Neural crest cell (in vitro differentiated cells): ENCODE results near the gene DDX3X. TPM values are rescaled to one million over a fixed set of nuclear protein-coding genes. Genes with fewer than 3 reads are reported as not detected.

Experiments used
- DNase-seq: peaks from one replicate; pipeline ENCODE4 v3.0.0; 2021; ENCODE audit warnings: low read depth, mixed read lengths, low spot score
- H3K27ac Mint-ChIP-seq: one replicate; pipeline ENCODE4 v1.8.0; 2021; ENCODE audit warnings: mild to moderate bottlenecking, mixed read lengths; ENCODE audit not compliant: unreplicated experiment
- H3K27me3 Mint-ChIP-seq: 2 replicates; pipeline ENCODE4 v1.8.0; 2021; ENCODE audit warnings: low read depth, mild to moderate bottlenecking, mixed read lengths
- H3K36me3 Mint-ChIP-seq: 2 replicates; pipeline ENCODE4 v1.8.0; 2021; ENCODE audit warnings: low read depth, mild to moderate bottlenecking, mixed read lengths
- H3K4me1 Mint-ChIP-seq: 2 replicates; pipeline ENCODE4 v1.8.0; 2021; ENCODE audit warnings: mixed read lengths
- H3K4me3 Mint-ChIP-seq: one replicate; pipeline ENCODE4 v1.8.0; 2021; ENCODE audit warnings: mild to moderate bottlenecking, mixed read lengths
- H3K9me3 Mint-ChIP-seq: 2 replicates; pipeline ENCODE4 v1.8.0; 2021; ENCODE audit warnings: mixed read lengths
- total RNA-seq: library from RNA; stranded (reverse); gene quantifications from 2 replicates; pipeline ENCODE4 v1.2.1, GENCODE V29; 2021
- TF ChIP-seq, protein P1 (sequence below): fragments of 200-600 bp; sonication (generic); conservative IDR thresholded peaks from 2 replicates; pipeline ENCODE4 v1.5.0; 2021; ENCODE audit warnings: antibody characterized with exemption, mild to moderate bottlenecking

DDX3X gene
- total RNA-seq, 1 donor from 2014 or later: 300 TPM

DNA sequence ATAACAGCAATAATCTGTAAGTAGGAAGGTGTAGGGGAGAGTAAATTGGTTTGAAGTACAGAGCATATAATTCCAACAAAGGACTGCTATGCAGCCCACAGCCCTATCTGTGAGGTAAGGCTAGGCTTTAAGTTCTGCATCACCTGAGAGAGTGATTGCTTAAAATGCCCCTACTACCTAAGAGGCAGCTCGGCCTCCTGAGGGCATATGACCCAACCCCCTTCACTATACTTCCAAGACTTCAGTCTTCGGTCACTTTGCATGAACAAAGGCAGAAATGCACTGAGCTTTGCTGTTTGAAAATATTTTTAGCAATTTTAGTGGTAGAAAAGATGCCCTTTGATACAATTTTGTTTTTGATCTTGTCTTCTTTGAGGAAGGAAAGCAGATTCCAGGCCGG lies 4.9 kb upstream of the DDX3X start:
- peaks cover 17% of the 10 kb centered on the region for H3K27me3 Mint-ChIP-seq
- TF ChIP-seq, protein P1, sequence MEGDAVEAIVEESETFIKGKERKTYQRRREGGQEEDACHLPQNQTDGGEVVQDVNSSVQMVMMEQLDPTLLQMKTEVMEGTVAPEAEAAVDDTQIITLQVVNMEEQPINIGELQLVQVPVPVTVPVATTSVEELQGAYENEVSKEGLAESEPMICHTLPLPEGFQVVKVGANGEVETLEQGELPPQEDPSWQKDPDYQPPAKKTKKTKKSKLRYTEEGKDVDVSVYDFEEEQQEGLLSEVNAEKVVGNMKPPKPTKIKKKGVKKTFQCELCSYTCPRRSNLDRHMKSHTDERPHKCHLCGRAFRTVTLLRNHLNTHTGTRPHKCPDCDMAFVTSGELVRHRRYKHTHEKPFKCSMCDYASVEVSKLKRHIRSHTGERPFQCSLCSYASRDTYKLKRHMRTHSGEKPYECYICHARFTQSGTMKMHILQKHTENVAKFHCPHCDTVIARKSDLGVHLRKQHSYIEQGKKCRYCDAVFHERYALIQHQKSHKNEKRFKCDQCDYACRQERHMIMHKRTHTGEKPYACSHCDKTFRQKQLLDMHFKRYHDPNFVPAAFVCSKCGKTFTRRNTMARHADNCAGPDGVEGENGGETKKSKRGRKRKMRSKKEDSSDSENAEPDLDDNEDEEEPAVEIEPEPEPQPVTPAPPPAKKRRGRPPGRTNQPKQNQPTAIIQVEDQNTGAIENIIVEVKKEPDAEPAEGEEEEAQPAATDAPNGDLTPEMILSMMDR: no peak
- H3K36me3 Mint-ChIP-seq: no peaks in the 10 kb centered on the region
- no peak overlapping the region for H3K4me3 Mint-ChIP-seq
- peaks cover 4% of the 10 kb centered on the region for H3K9me3 Mint-ChIP-seq
- H3K27ac Mint-ChIP-seq: no peak overlapping the region
- no peak for DNase-seq
- H3K4me1 Mint-ChIP-seq: peaks cover 14% of the 10 kb centered on the region

DNA sequence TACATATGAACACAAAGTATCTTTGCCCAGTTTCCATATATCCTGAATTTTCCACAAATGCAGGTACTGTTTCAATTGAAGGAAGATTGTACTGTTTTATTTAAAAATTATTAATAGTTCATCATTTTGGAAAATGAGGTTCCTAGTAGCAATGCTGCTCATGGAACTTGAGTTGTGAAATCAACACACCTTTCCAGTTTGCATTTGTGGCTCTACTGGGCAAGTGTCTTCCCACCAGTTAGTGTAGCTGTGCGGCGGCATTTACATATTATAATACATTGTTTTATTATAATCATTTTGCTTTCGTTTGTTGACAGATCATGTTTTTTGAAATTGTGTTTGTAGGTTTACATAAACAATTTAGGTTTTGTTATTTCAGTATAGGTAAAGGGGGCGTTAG lies 2.0 kb upstream of the DDX3X start:
- H3K27me3 Mint-ChIP-seq: peaks cover 26% of the 10 kb centered on the region
- peaks cover 5% of the 10 kb centered on the region for H3K36me3 Mint-ChIP-seq
- TF ChIP-seq, protein P1: no peak
- H3K9me3 Mint-ChIP-seq: peaks cover 4% of the 10 kb centered on the region
- peak overlapping the region; percentile 97 for H3K4me3 Mint-ChIP-seq
- DNase-seq: no peak
- no peak overlapping the region for H3K27ac Mint-ChIP-seq
- peaks cover 22% of the 10 kb centered on the region for H3K4me1 Mint-ChIP-seq

DNA sequence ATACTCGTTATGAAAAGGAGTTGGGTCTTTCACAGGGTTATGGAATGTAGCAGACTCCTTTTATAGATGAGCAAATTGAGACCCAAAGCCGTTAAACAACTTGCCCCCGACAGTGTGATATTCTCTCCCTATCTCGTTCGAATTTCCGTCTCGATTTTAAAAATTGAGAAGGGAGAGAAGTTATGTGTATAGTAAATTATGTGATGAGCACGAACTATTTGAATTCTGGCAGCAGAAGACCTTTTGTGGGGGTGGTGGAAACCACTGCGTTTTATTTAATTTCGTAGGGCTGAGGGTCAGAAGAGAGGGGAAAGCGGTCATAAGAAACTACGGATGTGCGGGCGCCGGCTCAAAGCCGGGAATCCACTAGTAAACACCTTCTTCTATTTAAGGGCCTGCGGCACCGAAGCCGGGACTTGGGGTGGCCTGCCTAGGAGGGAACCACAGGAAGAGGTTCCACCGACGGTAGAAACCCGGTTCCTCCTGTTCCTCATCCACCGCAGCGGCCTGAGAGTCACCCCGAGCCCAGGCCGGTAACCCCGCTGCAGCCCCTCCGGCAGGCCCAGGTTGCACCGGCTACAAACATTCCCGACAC lies 1.5 kb upstream of the DDX3X start:
- DNase-seq: no peak
- peak overlapping the region; percentile 97 for H3K4me3 Mint-ChIP-seq
- H3K4me1 Mint-ChIP-seq: peaks cover 27% of the 10 kb centered on the region
- TF ChIP-seq, protein P1: no peak
- H3K9me3 Mint-ChIP-seq: no peaks in the 10 kb centered on the region
- peak overlapping the region; percentile 87 for H3K27ac Mint-ChIP-seq
- peaks cover 26% of the 10 kb centered on the region for H3K27me3 Mint-ChIP-seq
- peaks cover 5% of the 10 kb centered on the region for H3K36me3 Mint-ChIP-seq

DNA sequence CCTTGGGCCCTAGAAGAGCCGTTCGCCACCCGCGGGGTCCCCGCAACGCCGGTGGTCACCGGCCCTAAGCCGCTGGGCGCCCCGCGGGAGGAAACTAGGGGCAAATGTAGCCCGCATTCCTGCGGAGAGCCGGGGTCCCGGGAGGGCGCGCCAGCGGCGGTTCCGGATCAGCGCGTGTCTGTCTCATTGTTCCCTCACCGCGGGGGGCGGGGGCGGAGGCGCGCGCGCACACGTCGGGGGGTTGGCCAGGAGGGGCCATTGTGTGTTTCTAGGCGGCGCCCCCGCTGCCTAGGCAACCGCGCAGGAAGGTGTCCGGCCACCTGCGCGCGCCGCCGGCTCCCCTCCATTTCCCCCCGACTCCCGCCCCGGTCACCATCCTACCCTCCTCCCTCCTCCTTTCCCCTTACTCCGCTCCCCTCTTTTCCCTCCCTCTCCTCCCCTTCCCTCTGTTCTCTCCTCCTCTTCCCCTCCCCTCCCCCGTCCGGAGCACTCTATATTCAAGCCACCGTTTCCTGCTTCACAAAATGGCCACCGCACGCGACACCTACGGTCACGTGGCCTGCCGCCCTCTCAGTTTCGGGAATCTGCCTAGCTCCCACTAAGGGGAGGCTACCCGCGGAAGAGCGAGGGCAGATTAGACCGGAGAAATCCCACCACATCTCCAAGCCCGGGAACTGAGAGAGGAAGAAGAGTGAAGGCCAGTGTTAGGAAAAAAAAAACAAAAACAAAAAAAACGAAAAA lies 789 bp upstream of the DDX3X start:
- DNase-seq: peak; percentile 67
- Mint-ChIP-seq H3K4me3 (peak overlapping the region; percentile 97), H3K27me3 (peaks cover 26% of the 10 kb centered on the region), H3K27ac (peak overlapping the region; percentile 100), H3K9me3 (no peaks in the 10 kb centered on the region), H3K36me3 (peaks cover 10% of the 10 kb centered on the region), H3K4me1 (peaks cover 33% of the 10 kb centered on the region)
- TF ChIP-seq, protein P1: no peak

DNA sequence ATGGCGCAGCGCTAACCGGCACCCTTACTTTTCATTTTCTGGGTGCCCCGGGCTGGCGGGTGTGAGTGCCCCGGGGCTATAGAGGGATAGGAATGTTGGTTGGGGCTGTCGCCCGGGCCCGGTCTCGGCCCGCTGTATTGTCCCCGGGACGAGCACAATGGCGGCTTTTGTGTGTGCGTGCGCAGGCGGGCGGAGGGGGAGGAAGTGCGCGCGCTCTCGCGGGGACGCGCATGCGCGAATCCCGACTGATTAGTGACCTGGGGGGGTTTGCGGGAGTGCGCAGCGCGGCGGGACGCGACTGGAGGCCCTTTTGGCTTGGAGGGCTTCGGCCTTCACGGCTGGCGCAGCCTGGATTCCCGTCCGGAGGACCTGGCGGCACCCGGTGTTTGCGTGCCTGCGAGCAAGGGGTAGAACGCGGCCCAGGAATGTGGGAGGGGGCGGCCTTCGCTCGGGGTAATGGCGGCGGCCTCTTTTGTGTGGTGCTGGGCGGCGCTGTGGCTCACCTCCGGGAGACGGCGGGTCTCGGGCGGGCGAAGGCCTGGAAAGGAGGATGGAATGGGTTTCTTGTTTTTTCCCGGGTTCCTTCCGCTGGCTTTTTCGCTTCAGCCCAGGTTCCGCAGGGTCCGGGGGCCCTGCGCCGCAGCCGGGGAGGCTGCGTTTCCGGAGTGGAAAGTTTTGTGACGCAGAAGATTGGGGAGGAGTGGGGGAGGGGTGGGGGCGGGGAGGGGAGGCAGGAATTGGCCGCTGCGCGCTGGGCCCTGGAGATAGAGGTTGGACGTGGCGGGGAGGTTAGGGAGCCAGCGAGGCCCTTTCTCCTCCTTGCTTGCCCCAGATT lies 618 bp downstream of the DDX3X start:
- H3K36me3 Mint-ChIP-seq: peaks cover 16% of the 10 kb centered on the region
- peak overlapping the region; percentile 100 for H3K27ac Mint-ChIP-seq
- TF ChIP-seq, protein P1: no peak
- DNase-seq: peak; percentile 64
- H3K4me3 Mint-ChIP-seq: peak overlapping the region; percentile 97
- H3K27me3 Mint-ChIP-seq: peaks cover 26% of the 10 kb centered on the region
- no peaks in the 10 kb centered on the region for H3K9me3 Mint-ChIP-seq
- H3K4me1 Mint-ChIP-seq: peaks cover 39% of the 10 kb centered on the region
